GM11168 (cell line): ENCODE data around the gene RFC2.
"Not testable (repeated sequence)": the region's sequence is repeated elsewhere in the genome, so short reads cannot be mapped to it uniquely, and the experiment has no call there.

Source experiments
- in situ Hi-C: fragments of 300-500 bp; cut with MboI; formaldehyde crosslinking; loops from one replicate; pipeline ENCODE4 v1.12.0; 2022; ENCODE audit warnings: low sequenced_read_pairs; ENCODE audit not compliant: unreplicated experiment

The RFC2 gene

DNA sequence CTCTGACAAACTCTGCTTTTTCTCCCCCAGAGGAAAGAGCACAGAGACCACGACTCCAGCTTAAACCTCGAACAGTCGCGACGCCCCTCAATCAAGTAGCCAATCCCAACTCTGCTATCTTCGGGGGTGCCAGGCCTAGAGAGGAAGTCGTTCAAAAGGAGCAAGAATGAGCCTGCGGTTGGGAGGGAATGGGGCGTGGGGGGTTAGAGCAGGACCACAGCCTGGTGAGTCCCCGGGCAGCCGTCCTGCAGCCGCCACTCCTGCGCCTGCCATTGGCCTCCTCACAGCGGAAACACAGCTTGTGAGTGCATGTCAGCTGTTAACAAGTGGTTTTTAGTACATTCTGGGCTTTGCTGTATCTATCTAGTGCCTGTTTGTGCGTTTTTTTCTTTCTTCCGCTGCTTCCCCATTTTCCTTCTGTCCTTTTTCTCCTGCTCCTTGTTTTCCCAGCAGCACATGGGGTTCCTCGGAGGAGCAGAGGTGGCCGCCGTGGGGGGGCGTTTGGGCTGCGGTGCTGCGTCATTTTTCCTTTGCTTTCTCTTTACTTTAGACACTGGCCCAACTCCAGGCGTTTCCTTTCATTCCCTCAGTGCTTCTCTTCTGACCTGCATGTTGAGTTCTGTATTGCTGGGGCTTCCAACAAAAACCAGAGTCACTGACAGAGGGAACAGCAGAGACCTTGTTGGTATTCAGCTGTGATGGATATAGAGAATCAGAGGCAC is 58.9 kb downstream of the RFC2 start:
- in situ Hi-C loops: not testable (repeated sequence)

DNA sequence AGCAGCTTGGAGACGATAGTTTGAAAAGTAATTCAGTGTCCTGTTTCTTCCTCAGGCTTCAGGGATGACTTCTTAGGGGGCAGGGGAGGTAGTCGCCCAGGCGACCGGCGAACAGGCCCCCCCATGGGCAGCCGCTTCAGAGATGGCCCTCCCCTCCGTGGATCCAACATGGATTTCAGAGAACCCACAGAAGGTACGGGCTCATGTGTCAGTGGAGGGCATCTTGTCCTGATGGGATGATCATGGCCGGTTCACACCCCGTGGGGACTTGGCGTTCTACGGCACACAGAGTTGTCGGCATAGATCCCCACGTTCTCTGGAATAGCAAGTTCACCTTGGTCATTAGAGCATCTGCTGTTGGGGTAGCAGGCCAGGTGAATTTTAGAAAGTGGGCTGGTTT is 59.5 kb downstream of the RFC2 start:
- in situ Hi-C loops: no loop called here

DNA sequence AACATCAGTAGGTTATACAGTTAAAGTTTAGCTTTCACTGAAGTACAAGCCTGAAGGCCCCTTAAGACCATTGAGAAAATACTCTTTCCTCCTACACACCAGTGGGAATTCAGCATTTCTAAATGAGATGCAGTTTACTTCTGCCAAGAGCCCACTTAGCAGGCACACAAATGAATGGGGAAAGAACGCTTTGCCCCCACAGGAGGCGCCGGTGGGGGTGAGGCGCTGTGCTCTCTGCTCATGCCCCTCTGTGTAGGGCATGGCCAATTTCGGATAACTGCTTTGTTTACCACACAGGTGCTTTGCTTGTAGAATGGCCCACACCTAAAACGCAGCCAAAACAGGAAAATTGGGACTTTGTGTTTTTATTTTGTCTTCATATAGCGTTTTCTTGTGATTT is 60.3 kb downstream of the RFC2 start:
- in situ Hi-C loops: no loop called here

DNA sequence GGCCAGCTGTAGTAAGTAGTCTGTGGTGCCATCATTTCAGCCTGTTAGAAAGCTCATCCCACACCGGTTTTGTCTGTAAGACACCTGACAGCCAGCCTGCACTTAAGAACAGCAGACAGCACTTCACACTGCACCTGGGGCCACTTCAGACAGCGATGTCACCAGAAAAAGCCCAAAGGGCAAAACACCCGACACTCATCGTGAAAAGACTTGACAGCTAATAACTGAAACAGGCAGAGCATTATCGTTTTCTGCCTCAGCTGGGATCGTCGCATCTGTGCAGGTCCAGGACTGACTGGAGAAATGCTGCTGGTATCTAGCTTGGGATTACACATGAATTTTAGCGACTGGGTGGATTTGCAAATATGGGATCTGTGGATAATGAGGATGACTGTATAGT is 61.1 kb downstream of the RFC2 start:
- in situ Hi-C loops: no loop called here

DNA sequence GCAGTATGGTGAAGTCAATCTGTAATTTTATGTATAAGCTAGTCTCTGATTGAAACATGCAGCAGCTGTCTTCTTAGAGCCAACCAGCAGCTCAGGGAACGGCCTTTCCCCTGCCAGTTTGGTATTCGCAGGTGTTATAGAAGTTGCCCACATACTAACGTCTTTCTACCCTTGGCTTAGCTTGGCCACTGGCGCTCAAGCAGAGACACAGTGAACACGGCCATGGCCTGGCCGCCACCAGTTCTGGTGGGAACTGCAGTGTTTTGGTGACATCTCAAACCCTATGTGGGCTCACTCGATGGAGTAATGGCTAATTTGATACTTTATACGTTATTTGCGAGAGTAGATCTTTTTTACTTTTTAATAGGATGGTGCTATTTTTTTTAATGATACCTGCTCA is 63.0 kb downstream of the RFC2 start:
- in situ Hi-C loops: no loop called here

DNA sequence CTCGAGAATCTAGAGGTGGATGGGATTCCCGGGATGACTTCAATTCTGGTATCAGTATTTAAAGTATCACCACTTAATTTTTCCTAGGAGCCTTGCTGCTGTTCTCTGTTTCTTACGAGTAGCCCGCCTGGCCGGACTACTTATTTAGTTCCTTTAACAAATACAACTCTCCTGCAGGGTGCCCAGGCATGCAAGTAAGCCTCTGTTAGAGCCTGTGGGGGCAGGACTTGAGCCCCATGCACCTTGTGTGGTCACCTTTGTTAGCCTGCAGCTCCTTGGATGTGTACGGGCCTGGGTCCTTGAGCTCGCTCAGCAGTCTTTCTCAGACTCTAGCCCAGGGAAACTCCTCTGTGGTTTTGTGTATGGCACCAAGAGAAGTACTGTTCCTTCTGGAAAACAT is 63.9 kb downstream of the RFC2 start:
- in situ Hi-C loops: no loop called here

DNA sequence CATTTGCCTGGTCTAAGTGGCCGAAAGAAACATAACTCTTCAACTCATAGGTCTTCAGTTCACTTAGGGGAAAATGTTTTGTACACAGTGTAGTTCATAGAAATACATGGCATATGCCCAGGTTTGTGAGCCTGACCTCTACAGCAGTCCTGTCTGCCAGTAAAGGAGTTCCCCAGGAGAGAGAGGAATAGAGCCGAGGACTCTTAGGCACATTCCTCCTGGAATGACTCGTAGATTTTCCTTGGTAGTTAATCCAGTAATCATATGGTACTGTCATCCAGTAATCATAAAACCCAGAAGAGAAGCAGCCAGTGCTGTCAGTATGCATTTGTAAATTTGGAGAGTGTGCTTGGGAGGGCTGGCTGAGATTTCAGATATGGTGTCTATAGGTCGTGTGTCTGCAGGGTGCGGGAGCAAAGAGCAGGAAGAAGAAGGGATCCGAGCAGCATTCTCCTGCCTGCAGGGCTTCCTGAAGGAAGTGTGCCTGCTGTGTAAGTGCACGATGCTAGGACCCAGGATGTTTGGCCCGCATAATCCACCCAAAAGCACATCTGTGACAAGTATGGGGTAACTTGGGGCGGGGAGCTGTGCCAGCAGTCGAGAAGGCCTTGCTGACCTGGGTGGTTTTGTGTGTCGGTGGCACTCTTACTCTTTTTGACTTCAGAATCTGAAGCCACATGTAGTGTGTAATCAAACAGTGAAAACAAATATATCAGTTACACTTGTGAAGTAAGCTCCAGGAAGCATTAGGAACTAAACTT is 66.1 kb downstream of the RFC2 start:
- in situ Hi-C loops: no loop called here

DNA sequence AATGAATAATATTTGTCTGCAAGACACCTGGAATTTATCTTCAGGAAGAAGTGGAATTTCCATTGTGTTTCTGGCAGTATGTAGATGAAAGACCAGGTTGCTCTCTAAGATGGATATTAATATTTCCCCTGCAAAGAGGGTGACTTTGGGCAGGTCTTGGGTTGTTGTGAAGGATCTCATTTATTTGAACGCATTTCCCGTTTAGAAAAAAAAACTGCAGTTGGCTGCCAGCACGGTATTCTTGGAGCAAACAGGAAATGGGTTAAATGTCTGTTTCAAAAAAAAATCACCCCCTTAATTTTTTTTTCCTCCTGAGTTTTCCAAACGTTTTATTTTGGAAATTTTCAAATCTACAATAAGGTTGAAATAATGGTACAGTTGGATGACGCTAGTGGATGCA is 68.6 kb downstream of the RFC2 start:
- in situ Hi-C loops: no loop called here

DNA sequence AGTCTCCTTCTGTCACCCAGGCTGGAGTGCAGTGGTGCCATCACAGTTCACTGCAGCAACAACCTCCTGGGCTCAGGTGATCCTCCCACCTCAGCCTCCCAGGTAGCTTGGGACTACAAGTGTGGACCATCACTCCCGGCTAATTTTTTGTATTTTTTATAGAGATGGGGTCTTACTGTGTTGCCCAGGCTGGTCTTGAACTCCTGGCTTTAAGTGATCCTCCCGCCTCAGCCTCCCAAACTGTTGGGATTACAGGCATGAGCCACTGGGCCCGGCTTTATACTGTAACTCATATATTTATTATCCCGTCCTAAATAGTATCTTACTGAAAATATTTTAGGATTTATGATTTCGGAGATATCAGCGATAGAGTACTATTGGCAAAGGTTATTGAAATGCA is 69.2 kb downstream of the RFC2 start:
- in situ Hi-C loops: no loop called here

DNA sequence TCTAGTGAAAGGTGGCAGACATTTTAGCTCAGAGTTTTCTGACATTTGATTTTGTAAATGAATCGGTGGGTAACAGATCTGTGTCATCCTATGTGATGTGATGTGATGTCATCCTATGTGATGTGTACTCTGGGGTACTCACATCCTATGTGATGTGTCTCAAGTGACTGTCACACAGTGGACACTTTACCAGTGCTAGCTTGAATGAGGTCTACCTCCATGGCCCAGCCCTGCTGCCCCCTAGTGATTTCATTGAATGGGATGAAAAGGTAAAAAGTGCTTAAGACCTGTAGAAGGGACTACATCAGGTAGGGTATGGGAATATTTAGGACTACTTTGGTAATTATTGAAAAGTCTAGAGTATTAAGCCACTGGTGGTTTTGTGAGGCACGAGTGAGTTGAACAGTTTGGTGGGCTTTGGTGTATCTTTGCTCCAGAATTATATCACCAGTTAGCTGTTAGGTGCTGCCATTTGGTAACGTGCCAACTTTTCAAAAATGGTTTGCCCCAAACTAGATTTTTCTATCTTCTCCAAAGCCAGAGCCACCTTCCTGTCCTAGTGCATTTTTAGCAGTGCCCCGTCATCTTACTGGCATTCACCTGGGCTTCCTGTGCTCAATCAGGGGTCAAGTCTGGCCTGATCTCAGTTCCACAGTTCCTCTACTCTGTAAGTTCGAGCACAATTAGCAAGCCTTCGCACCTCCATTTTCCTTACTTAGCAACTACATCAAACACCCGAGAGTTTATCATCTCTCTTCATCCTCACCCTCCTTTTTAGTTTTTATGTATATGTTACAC is 70.3 kb downstream of the RFC2 start:
- in situ Hi-C loops: no loop called here

DNA sequence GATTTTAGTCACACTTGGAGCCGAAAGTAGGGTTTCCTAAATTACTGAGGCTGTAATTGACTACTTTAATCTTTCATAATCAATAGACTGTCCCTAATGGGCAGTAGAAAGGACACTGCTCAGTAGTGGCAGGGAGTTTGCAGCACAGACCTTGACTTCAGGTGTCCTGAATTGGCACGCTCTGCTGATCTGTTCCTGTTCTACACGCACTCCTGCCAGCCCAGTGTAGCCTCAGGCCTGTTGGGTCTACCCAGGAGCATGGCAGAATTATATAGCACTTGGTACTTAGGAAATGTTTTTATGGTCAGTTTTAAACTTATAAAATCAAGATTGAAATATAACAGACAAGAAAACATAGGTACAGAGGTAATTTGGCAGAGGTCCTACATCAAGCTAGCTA is 71.1 kb downstream of the RFC2 start:
- in situ Hi-C loops: no loop called here

DNA sequence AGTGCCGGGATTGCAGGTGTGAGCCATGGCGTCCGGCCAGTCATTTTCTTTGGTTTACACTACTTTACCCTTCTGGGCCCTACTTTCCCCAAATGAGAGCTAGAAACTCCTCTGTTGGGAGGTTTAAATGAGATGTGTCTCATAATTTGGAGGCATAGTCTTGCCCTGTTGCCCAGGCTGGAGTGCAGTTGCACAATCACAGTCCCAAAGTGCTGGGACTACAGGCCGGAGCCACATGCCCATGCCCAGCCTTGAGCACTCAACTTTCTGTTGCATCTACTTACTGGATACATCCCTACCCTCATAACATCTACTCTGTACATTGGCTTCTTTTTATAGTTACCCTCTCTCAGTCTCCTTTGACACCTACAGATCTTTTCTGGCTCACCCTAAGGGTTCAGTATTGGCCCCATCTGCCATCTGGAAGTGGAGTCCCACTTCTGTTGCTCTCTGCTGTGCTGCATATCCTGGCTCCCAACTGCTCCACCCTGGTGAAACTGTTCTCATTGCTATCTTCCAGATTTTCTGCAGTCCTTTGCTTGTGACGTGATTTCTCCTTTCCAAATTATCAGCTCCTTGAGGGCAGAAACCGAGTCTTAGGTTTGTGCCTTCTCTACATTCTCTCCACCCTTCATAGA is 71.6 kb downstream of the RFC2 start:
- in situ Hi-C loops: no loop called here

DNA sequence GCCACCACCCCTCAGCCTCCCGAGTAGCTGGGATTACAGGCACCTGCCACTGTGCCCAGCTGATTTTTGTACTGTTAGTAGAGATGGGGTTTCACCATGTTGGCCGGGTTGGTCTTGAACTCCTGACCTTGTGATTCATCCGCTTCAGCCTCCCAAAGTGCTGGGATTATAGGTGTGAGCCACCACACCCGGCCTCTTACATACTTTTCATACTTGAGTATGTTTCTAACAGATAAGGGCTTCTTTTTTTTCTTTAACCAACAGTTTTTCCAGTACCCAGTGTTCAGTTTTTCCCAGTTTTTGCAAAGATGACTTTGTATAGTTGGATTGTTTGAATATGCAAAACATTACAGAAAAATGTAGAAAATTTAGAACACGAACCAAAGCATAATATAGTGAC is 72.4 kb downstream of the RFC2 start:
- in situ Hi-C loops: no loop called here
